Neural cell (in vitro differentiated cells): ENCODE measurements around the gene ABCC3. TPM values are rescaled to one million over a fixed set of nuclear protein-coding genes. Genes with fewer than 3 reads are reported as not detected.
"Not testable (repeated sequence)": the region's sequence is repeated elsewhere in the genome, so short reads cannot be mapped to it uniquely, and the experiment has no call there.

Experiments
- H2AFZ ChIP-seq: fragments of 200-600, 300-800 bp; sonication (generic), shearing (Covaris generic); 2 replicates; pipeline ENCODE4 v1.6.0; 2014; ENCODE audit warnings: low read depth, mild to moderate bottlenecking, antibody characterized with exemption, low read length, moderate library complexity
- H3F3A ChIP-seq: fragments of 200-600 bp; shearing (Covaris generic); 2 replicates; pipeline ENCODE4 v1.6.1; 2016; ENCODE audit warnings: mild to moderate bottlenecking, moderate library complexity, mixed read lengths, antibody characterized with exemption, low read length; ENCODE audit not compliant: insufficient read depth, poor library complexity, severe bottlenecking
- H3K27ac ChIP-seq: fragments of 200-600, 300-800 bp; sonication (generic), shearing (Covaris generic); 2 replicates; pipeline ENCODE4 v1.5.1; 2014; ENCODE audit warnings: mild to moderate bottlenecking, low read length, moderate library complexity
- H3K27me3 ChIP-seq: fragments of 300-800, 200-600 bp; sonication (generic), shearing (Covaris generic); 2 replicates; pipeline ENCODE4 v1.6.0; 2014; ENCODE audit warnings: mild to moderate bottlenecking, low read depth, low read length, moderate library complexity; ENCODE audit not compliant: insufficient read depth
- H3K36me3 ChIP-seq: fragments of 300-800, 200-600 bp; sonication (generic), shearing (Covaris generic); 2 replicates; pipeline ENCODE4 v1.5.1; 2014; ENCODE audit warnings: mild to moderate bottlenecking, antibody characterized with exemption, low read length, moderate library complexity; ENCODE audit not compliant: insufficient read depth
- H3K4me2 ChIP-seq: fragments of 300-800, 200-600 bp; sonication (generic), shearing (Covaris generic); 2 replicates; pipeline ENCODE4 v1.6.0; 2014; ENCODE audit warnings: mild to moderate bottlenecking, low read length
- H3K4me3 ChIP-seq: fragments of 300-800, 200-600 bp; sonication (generic), shearing (Covaris generic); 2 replicates; pipeline ENCODE4 v1.5.1; 2014; ENCODE audit warnings: mild to moderate bottlenecking, low read length, moderate library complexity
- H3K79me2 ChIP-seq: fragments of 200-600 bp; shearing (Covaris generic); replicated peaks from 2 replicates; pipeline ENCODE4 v1.6.0; 2014; ENCODE audit warnings: mild to moderate bottlenecking, low read length, moderate library complexity; ENCODE audit not compliant: insufficient read depth
- H3K9ac ChIP-seq: fragments of 300-800, 200-600 bp; sonication (generic), shearing (Covaris generic); 2 replicates; pipeline ENCODE4 v1.6.1; 2016; ENCODE audit warnings: mild to moderate bottlenecking, low read length, mixed read lengths
- H3K9me2 ChIP-seq: fragments of 200-600 bp; shearing (Covaris generic); 2 replicates; pipeline ENCODE4 v1.6.1; 2016; ENCODE audit warnings: mild to moderate bottlenecking, low read length, mixed read lengths; ENCODE audit not compliant: insufficient read depth
- H3K9me3 ChIP-seq: fragments of 200-600, 300-800 bp; sonication (generic), shearing (Covaris generic); 2 replicates; pipeline ENCODE4 v1.6.1; 2016; ENCODE audit warnings: mild to moderate bottlenecking, mixed run types, low read length, moderate library complexity, mixed read lengths
- H4K20me1 ChIP-seq: fragments of 200-600 bp; shearing (Covaris generic); 2 replicates; pipeline ENCODE4 v1.6.1; 2016; ENCODE audit warnings: mild to moderate bottlenecking, mixed run types; ENCODE audit not compliant: insufficient read depth
- EP300 ChIP-seq: fragments of 450-650 bp; conservative IDR thresholded peaks from 2 replicates; pipeline ENCODE4 v1.6.1; 2014; ENCODE audit warnings: antibody characterized with exemption, mild to moderate bottlenecking, moderate library complexity; ENCODE audit not compliant: poor library complexity, severe bottlenecking
- EZH2 ChIP-seq: fragments of 200-600, 300-800 bp; shearing (Covaris generic), sonication (generic); IDR thresholded peaks from 2 replicates; pipeline ENCODE4 v1.6.1; 2014; ENCODE audit warnings: antibody characterized with exemption, low read length, borderline replicate concordance, mild to moderate bottlenecking; ENCODE audit not compliant: insufficient read depth, poor library complexity, severe bottlenecking
- MXI1 ChIP-seq: fragments of 450-650 bp; conservative IDR thresholded peaks from 2 replicates; pipeline ENCODE4 v1.6.1; 2014; ENCODE audit warnings: antibody characterized with exemption, mild to moderate bottlenecking; ENCODE audit not compliant: poor library complexity, severe bottlenecking
- POLR2AphosphoS5 ChIP-seq: IDR thresholded peaks from 2 replicates; pipeline ENCODE4 v1.6.1; 2012
- RAD21 ChIP-seq: fragments of 450-650 bp; conservative IDR thresholded peaks from 2 replicates; pipeline ENCODE4 v1.6.1; 2014; ENCODE audit warnings: antibody characterized with exemption, mild to moderate bottlenecking, moderate library complexity
- SMC3 ChIP-seq: fragments of 450-650 bp; conservative IDR thresholded peaks from 2 replicates; pipeline ENCODE4 v1.6.1; 2014; ENCODE audit warnings: antibody characterized with exemption, mild to moderate bottlenecking, moderate library complexity; ENCODE audit not compliant: poor library complexity
- TAF1 ChIP-seq: IDR thresholded peaks from 2 replicates; pipeline ENCODE4 v1.6.1; 2012; ENCODE audit warnings: low read depth
- polyA plus RNA-seq: library from polyadenylated mRNA; depleted of rRNA; stranded (reverse); fragments of >200 nt; gene quantifications from 2 replicates; pipeline ENCODE4 v1.2.3, GENCODE V29; 2014
- TF ChIP-seq, protein P1 (sequence below): fragments of 450-650 bp; IDR thresholded peaks from 2 replicates; pipeline ENCODE4 v1.5.1; 2014; ENCODE audit warnings: antibody characterized with exemption, mild to moderate bottlenecking, moderate library complexity; ENCODE audit not compliant: poor library complexity, severe bottlenecking
- TF ChIP-seq, protein P2 (sequence below): IDR thresholded peaks from 2 replicates; pipeline ENCODE4 v1.6.1; 2012; ENCODE audit warnings: borderline replicate concordance

The ABCC3 gene
- polyA plus RNA-seq, 1 donor from 2014 or later = not detected

DNA sequence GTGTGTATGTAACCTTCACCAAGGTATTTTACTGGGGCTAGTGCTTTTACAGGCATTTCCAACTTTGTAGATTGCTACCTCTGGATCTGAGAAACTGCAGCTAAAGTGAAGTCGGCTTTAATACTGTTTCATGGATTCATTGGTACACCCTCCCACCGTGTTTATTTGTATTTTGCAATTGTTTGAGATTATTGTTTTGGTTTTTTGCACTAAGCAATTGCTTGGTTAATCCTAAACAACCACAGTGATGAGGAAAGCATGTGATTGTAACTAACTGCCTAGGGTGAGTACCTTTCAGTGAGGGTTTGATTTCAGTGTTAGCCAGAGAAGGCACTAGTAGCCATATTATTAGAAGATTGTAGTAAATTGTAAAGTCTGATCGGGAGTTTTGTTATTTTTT lies 88.1 kb downstream of the ABCC3 start:
- Histone ChIP-seq H3K27me3 (no peaks in the 10 kb centered on the region), H3K9ac (no peak overlapping the region), H3K27ac (no peak overlapping the region), H2AFZ (no peak overlapping the region), H4K20me1 (peaks cover 14% of the 10 kb centered on the region), H3K4me3 (peak overlapping the region; percentile 92), H3K79me2 (peaks cover 80% of the 10 kb centered on the region), H3K9me2 (no peaks in the 10 kb centered on the region), H3F3A (peaks cover 7% of the 10 kb centered on the region), H3K36me3 (no peaks in the 10 kb centered on the region), H3K9me3 (no peaks in the 10 kb centered on the region), H3K4me2 (peak overlapping the region; percentile 52)
- no peak for TF ChIP-seq RAD21
- no peak for TF ChIP-seq MXI1
- TF ChIP-seq TAF1 = no peak
- TF ChIP-seq EP300 = no peak
- TF ChIP-seq POLR2AphosphoS5 = no peak
- no peak for TF ChIP-seq EZH2
- TF ChIP-seq, protein P1, sequence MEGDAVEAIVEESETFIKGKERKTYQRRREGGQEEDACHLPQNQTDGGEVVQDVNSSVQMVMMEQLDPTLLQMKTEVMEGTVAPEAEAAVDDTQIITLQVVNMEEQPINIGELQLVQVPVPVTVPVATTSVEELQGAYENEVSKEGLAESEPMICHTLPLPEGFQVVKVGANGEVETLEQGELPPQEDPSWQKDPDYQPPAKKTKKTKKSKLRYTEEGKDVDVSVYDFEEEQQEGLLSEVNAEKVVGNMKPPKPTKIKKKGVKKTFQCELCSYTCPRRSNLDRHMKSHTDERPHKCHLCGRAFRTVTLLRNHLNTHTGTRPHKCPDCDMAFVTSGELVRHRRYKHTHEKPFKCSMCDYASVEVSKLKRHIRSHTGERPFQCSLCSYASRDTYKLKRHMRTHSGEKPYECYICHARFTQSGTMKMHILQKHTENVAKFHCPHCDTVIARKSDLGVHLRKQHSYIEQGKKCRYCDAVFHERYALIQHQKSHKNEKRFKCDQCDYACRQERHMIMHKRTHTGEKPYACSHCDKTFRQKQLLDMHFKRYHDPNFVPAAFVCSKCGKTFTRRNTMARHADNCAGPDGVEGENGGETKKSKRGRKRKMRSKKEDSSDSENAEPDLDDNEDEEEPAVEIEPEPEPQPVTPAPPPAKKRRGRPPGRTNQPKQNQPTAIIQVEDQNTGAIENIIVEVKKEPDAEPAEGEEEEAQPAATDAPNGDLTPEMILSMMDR = no peak
- TF ChIP-seq, protein P2, sequence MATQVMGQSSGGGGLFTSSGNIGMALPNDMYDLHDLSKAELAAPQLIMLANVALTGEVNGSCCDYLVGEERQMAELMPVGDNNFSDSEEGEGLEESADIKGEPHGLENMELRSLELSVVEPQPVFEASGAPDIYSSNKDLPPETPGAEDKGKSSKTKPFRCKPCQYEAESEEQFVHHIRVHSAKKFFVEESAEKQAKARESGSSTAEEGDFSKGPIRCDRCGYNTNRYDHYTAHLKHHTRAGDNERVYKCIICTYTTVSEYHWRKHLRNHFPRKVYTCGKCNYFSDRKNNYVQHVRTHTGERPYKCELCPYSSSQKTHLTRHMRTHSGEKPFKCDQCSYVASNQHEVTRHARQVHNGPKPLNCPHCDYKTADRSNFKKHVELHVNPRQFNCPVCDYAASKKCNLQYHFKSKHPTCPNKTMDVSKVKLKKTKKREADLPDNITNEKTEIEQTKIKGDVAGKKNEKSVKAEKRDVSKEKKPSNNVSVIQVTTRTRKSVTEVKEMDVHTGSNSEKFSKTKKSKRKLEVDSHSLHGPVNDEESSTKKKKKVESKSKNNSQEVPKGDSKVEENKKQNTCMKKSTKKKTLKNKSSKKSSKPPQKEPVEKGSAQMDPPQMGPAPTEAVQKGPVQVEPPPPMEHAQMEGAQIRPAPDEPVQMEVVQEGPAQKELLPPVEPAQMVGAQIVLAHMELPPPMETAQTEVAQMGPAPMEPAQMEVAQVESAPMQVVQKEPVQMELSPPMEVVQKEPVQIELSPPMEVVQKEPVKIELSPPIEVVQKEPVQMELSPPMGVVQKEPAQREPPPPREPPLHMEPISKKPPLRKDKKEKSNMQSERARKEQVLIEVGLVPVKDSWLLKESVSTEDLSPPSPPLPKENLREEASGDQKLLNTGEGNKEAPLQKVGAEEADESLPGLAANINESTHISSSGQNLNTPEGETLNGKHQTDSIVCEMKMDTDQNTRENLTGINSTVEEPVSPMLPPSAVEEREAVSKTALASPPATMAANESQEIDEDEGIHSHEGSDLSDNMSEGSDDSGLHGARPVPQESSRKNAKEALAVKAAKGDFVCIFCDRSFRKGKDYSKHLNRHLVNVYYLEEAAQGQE = no peak
- TF ChIP-seq SMC3 = no peak

DNA sequence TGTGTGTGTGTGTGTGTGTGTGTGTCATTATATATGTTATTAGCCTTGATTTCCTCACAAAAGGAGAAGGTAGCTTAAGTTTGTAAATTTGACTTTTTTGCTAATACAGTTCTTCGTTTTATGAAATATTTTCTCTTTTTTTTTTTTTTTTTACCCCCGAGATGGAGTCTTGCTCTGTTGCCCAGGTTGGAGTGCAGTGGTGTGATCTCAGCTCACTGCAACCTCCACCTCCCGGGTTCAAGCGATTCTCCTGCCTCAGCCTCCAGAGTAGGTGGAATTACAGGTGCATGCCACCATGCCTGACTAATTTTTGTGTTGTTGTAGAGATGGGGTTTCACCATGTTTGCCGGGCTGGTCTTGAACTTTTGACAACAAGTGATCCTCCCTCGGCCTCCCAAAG lies 89.9 kb downstream of the ABCC3 start:
- not testable (repeated sequence) for H3F3A ChIP-seq, H3K9me2 ChIP-seq, H3K27ac ChIP-seq, H3K4me2 ChIP-seq, H3K9ac ChIP-seq, H3K36me3 ChIP-seq, H3K27me3 ChIP-seq, H3K9me3 ChIP-seq, H2AFZ ChIP-seq, H3K4me3 ChIP-seq
- H4K20me1 ChIP-seq = peaks cover 14% of the 10 kb centered on the region
- peaks cover 99% of the 10 kb centered on the region for H3K79me2 ChIP-seq
